IMR-90 (cell line): ENCODE data around the gene UGDH. TPM values are rescaled to one million over a fixed set of nuclear protein-coding genes. Genes with fewer than 3 reads are reported as not detected.

ENCODE experiments used
- ATAC-seq: fragments of 200-7000 bp; cut with Tn5 transposase; 2 replicates; pipeline ENCODE4 v1.9.1; 2020; ENCODE audit warnings: low read depth, mild to moderate bottlenecking, moderate library complexity
- BruUV-seq: library from RNA; stranded (reverse); fragments of 400-500 nt; replicated peaks from 2 replicates; lab custom pipeline; 2021; lab: Mats Ljungman, UMichigan
- CTCF ChIA-PET: fragments of 300-600 bp; formaldehyde crosslinking; extraction: SDS; loops from one replicate; lab custom pipeline; 2021; ENCODE audit warnings: antibody characterized with exemption; lab: Yijun Ruan, JAX
- POLR2A ChIA-PET: fragments of 300-600 bp; sonication (Branson Sonifier 250); formaldehyde crosslinking; loops from one replicate; lab custom pipeline; 2022; ENCODE audit warnings: antibody characterized with exemption; ENCODE audit not compliant: unreplicated experiment; lab: Charles Lee
- DNase-seq: peaks from one replicate; pipeline ENCODE4 v3.0.0; 2013
- H2AFZ ChIP-seq: replicated peaks from 2 replicates; pipeline ENCODE3; 2013; ENCODE audit warnings: low read length, mild to moderate bottlenecking; ENCODE audit not compliant: poor library complexity
- H2AK5ac ChIP-seq: 2 replicates; pipeline ENCODE4 v1.6.1; 2013; ENCODE audit warnings: low read depth, low read length, inconsistent platforms
- H2AK9ac ChIP-seq: replicated peaks from 2 replicates; pipeline ENCODE3; 2013; ENCODE audit warnings: mild to moderate bottlenecking, low read depth, low read length, moderate library complexity; ENCODE audit not compliant: poor library complexity
- H2BK120ac ChIP-seq: 2 replicates; pipeline ENCODE4 v1.6.1; 2013; ENCODE audit warnings: low read depth, low read length, inconsistent platforms
- H2BK15ac ChIP-seq: 3 replicates; pipeline ENCODE4 v1.6.1; 2013; ENCODE audit warnings: low read depth, low read length, inconsistent platforms
- H2BK20ac ChIP-seq: 2 replicates; pipeline ENCODE4 v1.6.1; 2013; ENCODE audit warnings: low read depth, mild to moderate bottlenecking, inconsistent platforms, low read length, moderate library complexity
- H2BK5ac ChIP-seq: 2 replicates; pipeline ENCODE4 v1.6.1; 2013; ENCODE audit warnings: mild to moderate bottlenecking, low read depth, low read length, inconsistent platforms; ENCODE audit not compliant: poor library complexity, severe bottlenecking
- H3K14ac ChIP-seq: replicated peaks from 2 replicates; pipeline ENCODE4 v1.6.1; 2013; ENCODE audit warnings: low read depth, low read length, inconsistent platforms
- H3K18ac ChIP-seq: 2 replicates; pipeline ENCODE4 v1.6.1; 2013; ENCODE audit warnings: low read depth, low read length, control low read depth
- H3K23ac ChIP-seq: 2 replicates; pipeline ENCODE4 v1.6.1; 2013; ENCODE audit warnings: low read depth, low read length, inconsistent platforms
- H3K27ac ChIP-seq: 2 replicates; pipeline ENCODE4 v1.5.1; 2013; ENCODE audit warnings: mild to moderate bottlenecking, control low read depth, low read length; ENCODE audit not compliant: insufficient read depth
- H3K27me3 ChIP-seq: 2 replicates; pipeline ENCODE4 v1.6.1; 2013; ENCODE audit warnings: low read length; ENCODE audit not compliant: control insufficient read depth, insufficient read depth
- H3K36me3 ChIP-seq: 2 replicates; pipeline ENCODE4 v1.6.1; 2013; ENCODE audit warnings: low read length, mixed read lengths; ENCODE audit not compliant: control insufficient read depth, insufficient read depth
- H3K4ac ChIP-seq: 2 replicates; pipeline ENCODE4 v1.6.1; 2013; ENCODE audit warnings: low read depth, low read length, inconsistent platforms
- H3K4me1 ChIP-seq: 2 replicates; pipeline ENCODE4 v1.6.1; 2013; ENCODE audit warnings: low read length, mixed read lengths; ENCODE audit not compliant: control insufficient read depth, insufficient read depth
- H3K4me2 ChIP-seq: 2 replicates; pipeline ENCODE4 v1.6.1; 2013; ENCODE audit warnings: low read depth, mild to moderate bottlenecking, control low read depth, low read length, moderate library complexity
- H3K4me3 ChIP-seq: 2 replicates; pipeline ENCODE4 v1.5.1; 2013; ENCODE audit warnings: low read depth, mild to moderate bottlenecking, control low read depth, low read length, moderate library complexity; ENCODE audit not compliant: insufficient read depth
- H3K56ac ChIP-seq: 2 replicates; pipeline ENCODE4 v1.6.1; 2013; ENCODE audit warnings: low read length, inconsistent platforms; ENCODE audit not compliant: insufficient read depth; ENCODE audit errors: extremely low read depth
- H3K79me1 ChIP-seq, 2 experiments: 2 replicates each; pipeline ENCODE4 v1.6.1; 2013; ENCODE audit warnings: low read length in 2 of 2, inconsistent platforms in 1 of 2, low read depth in 1 of 2
- H3K9ac ChIP-seq: 2 replicates; pipeline ENCODE4 v1.6.1; 2013; ENCODE audit warnings: low read depth, low read length, control low read depth
- H3K9me1 ChIP-seq: 2 replicates; pipeline ENCODE4 v1.6.1; 2013; ENCODE audit warnings: low read length, inconsistent platforms; ENCODE audit not compliant: insufficient read depth
- H3K9me3 ChIP-seq: 2 replicates; pipeline ENCODE4 v1.6.1; 2013; ENCODE audit warnings: low read length; ENCODE audit not compliant: control insufficient read depth, insufficient read depth
- H4K20me1 ChIP-seq: 2 replicates; pipeline ENCODE4 v1.6.1; 2013; ENCODE audit warnings: low read length, inconsistent platforms; ENCODE audit not compliant: insufficient read depth
- H4K5ac ChIP-seq: 2 replicates; pipeline ENCODE4 v1.6.1; 2013; ENCODE audit warnings: mild to moderate bottlenecking, low read depth, low read length, control low read depth
- H4K8ac ChIP-seq, 2 experiments: 2 replicates each; pipeline ENCODE4 v1.6.1; 2013; ENCODE audit warnings: low read depth in 2 of 2, low read length in 2 of 2, control low read depth in 1 of 2, inconsistent platforms in 1 of 2
- H4K91ac ChIP-seq: 2 replicates; pipeline ENCODE4 v1.6.1; 2013; ENCODE audit warnings: low read depth, low read length, inconsistent platforms; ENCODE audit not compliant: insufficient read depth
- CEBPB ChIP-seq: IDR thresholded peaks from 2 replicates; pipeline ENCODE4 v1.6.1; 2012; ENCODE audit warnings: low read depth, low read length, improper control_type of control experiment
- CHD1 ChIP-seq: IDR thresholded peaks from 2 replicates; pipeline ENCODE4 v1.6.1; 2012; ENCODE audit warnings: low read depth, low read length, improper control_type of control experiment
- CTCF ChIP-seq: conservative IDR thresholded peaks from 2 replicates; pipeline ENCODE4 v1.5.1; 2012; ENCODE audit warnings: mild to moderate bottlenecking, low read depth, low read length, improper control_type of control experiment
- ELK1 ChIP-seq: fragments of 150-350 bp; IDR thresholded peaks from 2 replicates; pipeline ENCODE4 v1.6.1; 2016; ENCODE audit warnings: low read depth, mild to moderate bottlenecking, low read length, moderate library complexity, borderline replicate concordance
- FOS ChIP-seq: fragments of 150-350 bp; IDR thresholded peaks from 2 replicates; pipeline ENCODE4 v1.6.1; 2016; ENCODE audit warnings: low read depth, low read length
- MAZ ChIP-seq: IDR thresholded peaks from 2 replicates; pipeline ENCODE4 v1.6.1; 2012; ENCODE audit warnings: low read depth, mild to moderate bottlenecking, low read length, improper control_type of control experiment, moderate library complexity, borderline replicate concordance
- MXI1 ChIP-seq: IDR thresholded peaks from 2 replicates; pipeline ENCODE4 v1.6.1; 2012; ENCODE audit warnings: low read depth, mild to moderate bottlenecking, low read length, moderate library complexity, borderline replicate concordance
- NFE2L2 ChIP-seq: fragments of 150-350 bp; IDR thresholded peaks from 2 replicates; pipeline ENCODE4 v1.6.1; 2016; ENCODE audit warnings: low read depth, mild to moderate bottlenecking, low read length
- RAD21 ChIP-seq: IDR thresholded peaks from 2 replicates; pipeline ENCODE4 v1.6.1; 2012; ENCODE audit warnings: low read length, improper control_type of control experiment
- RCOR1 ChIP-seq: IDR thresholded peaks from 2 replicates; pipeline ENCODE4 v1.6.1; 2012; ENCODE audit warnings: mild to moderate bottlenecking, low read length, improper control_type of control experiment; ENCODE audit not compliant: insufficient replicate concordance
- RFX5 ChIP-seq: IDR thresholded peaks from 2 replicates; pipeline ENCODE4 v1.8.0; 2012; ENCODE audit warnings: low read depth, mild to moderate bottlenecking, low read length, moderate library complexity
- SMC3 ChIP-seq: fragments of 150-350 bp; IDR thresholded peaks from 2 replicates; pipeline ENCODE4 v1.6.1; 2016; ENCODE audit warnings: low read depth, mild to moderate bottlenecking, antibody characterized with exemption, low read length, moderate library complexity
- USF2 ChIP-seq: fragments of 150-350 bp; IDR thresholded peaks from 2 replicates; pipeline ENCODE4 v1.6.1; 2017; ENCODE audit warnings: mild to moderate bottlenecking, antibody characterized with exemption, low read length, low read depth
- dilution Hi-C: fragments of 300-500 bp; cut with HindIII; formaldehyde crosslinking; loops from one replicate; pipeline ENCODE4 v1.14.3; 2018; ENCODE audit warnings: low sequenced_read_pairs; ENCODE audit not compliant: unreplicated experiment
- in situ Hi-C: fragments of 300-500 bp; cut with MboI; formaldehyde crosslinking; loops from 3 replicates; pipeline ENCODE4 v1.14.3; 2019; ENCODE audit warnings: low sequenced_read_pairs, inconsistent platforms, mixed read lengths
- intact Hi-C: fragments of 100-400 bp; cut with micrococcal nuclease; formaldehyde crosslinking; loops from 2 replicates; pipeline ENCODE4 v1.10.0; 2022
- polyA plus RNA-seq, 3 experiments: library from polyadenylated mRNA; depleted of rRNA; stranded (reverse); fragments of >200 nt; gene quantifications; 2 replicates each; pipeline ENCODE4 v1.2.3, GENCODE V29; 2012; ENCODE audit warnings: low replicate concordance in 1 of 3
- total RNA-seq: library from RNA; depleted of rRNA; stranded (reverse); fragments of >200 nt; gene quantifications from 2 replicates; pipeline ENCODE4 v1.2.3, GENCODE V29; 2012

The UGDH gene
- total and polyA plus RNA-seq, 2 of the 4 experiments (the other 2 are of a cell fraction) = 69.2 to 257 TPM

- no peaks in the 10 kb centered on the region for H3K9me3 ChIP-seq
- peak overlapping the region; percentile 34 for H2BK5ac ChIP-seq
- H2AK5ac ChIP-seq = no peak overlapping the region
- H2AFZ ChIP-seq = no peak overlapping the region
- intact Hi-C loops = no loop called here
- CTCF ChIA-PET = no interaction called here
- no peak overlapping the region for H3K18ac ChIP-seq
- H4K20me1 ChIP-seq = peaks cover 3% of the 10 kb centered on the region; the same call in 1 of the 2 replicates
- no peak for ATAC-seq
- H2BK120ac ChIP-seq = no peak overlapping the region
- no peak overlapping the region for H2AK9ac ChIP-seq
- POLR2A ChIA-PET = no interaction called here
- no peak overlapping the region for H3K27ac ChIP-seq
- H3K23ac ChIP-seq = no peak overlapping the region
- no peak overlapping the region for H3K4me2 ChIP-seq
- H3K14ac ChIP-seq = no peak overlapping the region
- peaks cover 0 to 26% of the 10 kb centered on the region in 2 experiments; a peak in 2 of 4 replicates for H3K79me1 ChIP-seq
- peaks cover 14% of the 10 kb centered on the region for H3K36me3 ChIP-seq
- no peaks in the 10 kb centered on the region for H3K27me3 ChIP-seq
- dilution Hi-C loops = no loop called here
- no peak overlapping the region for H2BK20ac ChIP-seq
- no peaks in the 10 kb centered on the region for H3K9me1 ChIP-seq
- H4K5ac ChIP-seq = no peak overlapping the region
- H4K91ac ChIP-seq = no peak overlapping the region
- H4K8ac ChIP-seq = no peak overlapping the region
- H3K4me1 ChIP-seq = peaks cover 3% of the 10 kb centered on the region
- in situ Hi-C loops = no loop called here
- H2BK15ac ChIP-seq = no peak overlapping the region
- no TSS peak for BruUV-seq
- H3K4me3 ChIP-seq = no peak overlapping the region
- peak; percentile 24 for DNase-seq
- H3K4ac ChIP-seq = no peak overlapping the region
- H3K9ac ChIP-seq = no peak overlapping the region
- TF ChIP-seq ELK1 (no peak), MXI1 (no peak), CHD1 (no peak), RCOR1 (no peak), NFE2L2 (no peak), CTCF (no peak), FOS (no peak), RFX5 (no peak), MAZ (no peak), RAD21 (no peak), CEBPB (no peak), USF2 (no peak), SMC3 (no peak)
- H3K56ac ChIP-seq = no peak overlapping the region
These were observed 28.6 kb downstream of the UGDH start for GRCh38 chr4:39498727-39499020.
